ENCODE measurements around the gene CDC42EP2.
A peak's percentile ranks its signal among the peaks of the same experiment; 100 is the strongest.

The CDC42EP2 gene

GRCh38 chr11:65314501-65315203, at the start of gene CDC42EP2:
CDC42EP2 (plus strand) TSS chr11:65314866; CDS start chr11:65320899, 6,033 bp downstream.
- Mint-ChIP-seq H3K27ac (peak within 1 kb of the TSS; percentile 62), H3K4me3 (peak within 1 kb of the TSS; percentile 85), H3K9me3 (no peaks in the 10 kb centered on the region), H3K36me3 (no peaks in the 10 kb centered on the region), H3K4me1 (peaks cover 11 to 19% of the 10 kb centered on the region in 2 donors), H3K27me3 (peaks cover 11 to 15% of the 10 kb centered on the region in 2 donors)
- DNase-seq (peak; percentile 58), ATAC-seq (replicated peaks) (peak; percentile 87 to 89)

- H3K4me1 Mint-ChIP-seq, result peaks cover 23 to 32% of the 10 kb centered on the region in 2 donors
- H3K27me3 Mint-ChIP-seq, result no peaks in the 10 kb centered on the region
- ATAC-seq (replicated peaks) (no peak), DNase-seq (no peak)
- no peaks in the 10 kb centered on the region for H3K9me3 Mint-ChIP-seq
- no peak overlapping the region for H3K27ac Mint-ChIP-seq
- no peak overlapping the region for H3K4me3 Mint-ChIP-seq
- peaks cover 30 to 47% of the 10 kb centered on the region in 2 donors for H3K36me3 Mint-ChIP-seq
These were observed 48.5 kb upstream of the CDC42EP2 start for GRCh38 chr11:65266210-65266609.

GRCh38 chr11:65274735-65275682, 39.7 kb upstream of the CDC42EP2 start:
- H3K4me3 Mint-ChIP-seq, result no peak overlapping the region
- H3K36me3 Mint-ChIP-seq, result peaks cover 25 to 51% of the 10 kb centered on the region in 2 donors
- DNase-seq (no peak), ATAC-seq (replicated peaks) (peak; percentile 69 to 72)
- no peaks in the 10 kb centered on the region for H3K27me3 Mint-ChIP-seq
- H3K4me1 Mint-ChIP-seq, result peaks cover 3 to 9% of the 10 kb centered on the region in 2 donors
- H3K9me3 Mint-ChIP-seq, result no peaks in the 10 kb centered on the region
- no peak overlapping the region for H3K27ac Mint-ChIP-seq

- DNase-seq, result no peak
- ATAC-seq (replicated peaks), result no peak
- H3K27ac Mint-ChIP-seq, result no peak overlapping the region
- peaks cover 3 to 12% of the 10 kb centered on the region in 2 donors for H3K4me1 Mint-ChIP-seq
- H3K4me3 Mint-ChIP-seq, result no peak overlapping the region
- H3K27me3 Mint-ChIP-seq, result no peaks in the 10 kb centered on the region
- no peaks in the 10 kb centered on the region for H3K9me3 Mint-ChIP-seq
- peaks cover 20 to 46% of the 10 kb centered on the region in 2 donors for H3K36me3 Mint-ChIP-seq
These were observed 38.8 kb upstream of the CDC42EP2 start for GRCh38 chr11:65275906-65276305.

- Mint-ChIP-seq H3K27me3 (no peaks in the 10 kb centered on the region), H3K27ac (no peak overlapping the region), H3K4me3 (no peak overlapping the region), H3K9me3 (no peaks in the 10 kb centered on the region), H3K36me3 (peaks cover 33 to 52% of the 10 kb centered on the region in 2 donors), H3K4me1 (peaks cover 8 to 18% of the 10 kb centered on the region in 2 donors)
- DNase-seq, result no peak
- ATAC-seq (replicated peaks), result no peak
These were observed 36.9 kb upstream of the CDC42EP2 start for GRCh38 chr11:65277631-65278277.

- Mint-ChIP-seq H3K4me1 (peaks cover 8 to 18% of the 10 kb centered on the region in 2 donors), H3K27ac (no peak overlapping the region), H3K9me3 (no peaks in the 10 kb centered on the region), H3K36me3 (peaks cover 33 to 53% of the 10 kb centered on the region in 2 donors), H3K4me3 (no peak overlapping the region), H3K27me3 (no peaks in the 10 kb centered on the region)
- DNase-seq (no peak), ATAC-seq (replicated peaks) (no peak)
These were observed 36.3 kb upstream of the CDC42EP2 start for GRCh38 chr11:65278356-65278755.

- ATAC-seq (replicated peaks) (no peak), DNase-seq (no peak)
- Mint-ChIP-seq H3K27me3 (no peaks in the 10 kb centered on the region), H3K4me3 (no peak overlapping the region), H3K9me3 (no peaks in the 10 kb centered on the region), H3K36me3 (peaks cover 33 to 58% of the 10 kb centered on the region in 2 donors), H3K4me1 (peaks cover 8 to 18% of the 10 kb centered on the region in 2 donors), H3K27ac (no peak overlapping the region)
These were observed 35.4 kb upstream of the CDC42EP2 start for GRCh38 chr11:65279279-65279678.

GRCh38 chr11:65279741-65280440, 34.8 kb upstream of the CDC42EP2 start:
- H3K36me3 Mint-ChIP-seq, result peaks cover 33 to 61% of the 10 kb centered on the region in 2 donors
- peak overlapping the region; percentile 32 for H3K27ac Mint-ChIP-seq
- H3K4me1 Mint-ChIP-seq, result peaks cover 8 to 18% of the 10 kb centered on the region in 2 donors
- no peaks in the 10 kb centered on the region for H3K9me3 Mint-ChIP-seq
- DNase-seq (no peak), ATAC-seq (replicated peaks) (peak; percentile 31 to 65)
- no peak overlapping the region for H3K4me3 Mint-ChIP-seq
- no peaks in the 10 kb centered on the region for H3K27me3 Mint-ChIP-seq

GRCh38 chr11:65280646-65281045, 34.0 kb upstream of the CDC42EP2 start:
- H3K27ac Mint-ChIP-seq, result no peak overlapping the region
- no peaks in the 10 kb centered on the region for H3K9me3 Mint-ChIP-seq
- no peak for ATAC-seq (replicated peaks)
- H3K27me3 Mint-ChIP-seq, result no peaks in the 10 kb centered on the region
- no peak for DNase-seq
- H3K4me1 Mint-ChIP-seq, result peaks cover 8 to 18% of the 10 kb centered on the region in 2 donors
- H3K36me3 Mint-ChIP-seq, result peaks cover 38 to 64% of the 10 kb centered on the region in 2 donors
- H3K4me3 Mint-ChIP-seq, result no peak overlapping the region

- Mint-ChIP-seq H3K4me3 (no peak overlapping the region), H3K36me3 (peaks cover 46 to 55% of the 10 kb centered on the region in 2 donors), H3K9me3 (no peaks in the 10 kb centered on the region), H3K27ac (no peak overlapping the region), H3K27me3 (no peaks in the 10 kb centered on the region), H3K4me1 (peaks cover 16 to 21% of the 10 kb centered on the region in 2 donors)
- ATAC-seq (replicated peaks) (no peak), DNase-seq (no peak)
These were observed 28.0 kb upstream of the CDC42EP2 start for GRCh38 chr11:65286686-65287085.

GRCh38 chr11:65287601-65288000, 27.1 kb upstream of the CDC42EP2 start:
- Mint-ChIP-seq H3K27me3 (no peaks in the 10 kb centered on the region), H3K4me1 (peaks cover 11 to 19% of the 10 kb centered on the region in 2 donors), H3K27ac (no peak overlapping the region), H3K9me3 (no peaks in the 10 kb centered on the region), H3K36me3 (peaks cover 41 to 52% of the 10 kb centered on the region in 2 donors), H3K4me3 (no peak overlapping the region)
- ATAC-seq (replicated peaks), result no peak
- DNase-seq, result no peak

- ATAC-seq (replicated peaks) (no peak), DNase-seq (no peak)
- Mint-ChIP-seq H3K9me3 (no peaks in the 10 kb centered on the region), H3K4me3 (no peak overlapping the region), H3K36me3 (peaks cover 45 to 55% of the 10 kb centered on the region in 2 donors), H3K4me1 (peaks cover 11 to 18% of the 10 kb centered on the region in 2 donors), H3K27ac (no peak overlapping the region), H3K27me3 (no peaks in the 10 kb centered on the region)
These were observed 25.7 kb upstream of the CDC42EP2 start for GRCh38 chr11:65288706-65289536.

Measured in stimulated activated naive B cell treated with anti-CD40 and anti-IgM and Interleukin-4, amounts not matched to agents 10 μg/mL and 1 μg/mL and 100 μg/mL, for 72 hours (primary cell).